HepG2 (cell line): ENCODE results near the gene CENATAC. TPM values are rescaled to one million over a fixed set of nuclear protein-coding genes. Genes with fewer than 3 reads are reported as not detected.

Source experiments
- FOSL2 ChIP-seq: sonication (generic); formaldehyde crosslinking; IDR thresholded peaks from 2 replicates; pipeline ENCODE4 v1.4.0; 2020; ENCODE audit warnings: missing genetic modification reagents
- GATAD2A ChIP-seq: IDR thresholded peaks from 2 replicates; pipeline ENCODE4 v1.6.1; 2016
- KAT7 ChIP-seq: IDR thresholded peaks from 2 replicates; pipeline ENCODE4 v1.6.1; 2018; ENCODE audit warnings: borderline replicate concordance, missing compliant biosample characterization
- MEF2D ChIP-seq: sonication (generic); formaldehyde crosslinking; IDR thresholded peaks from 2 replicates; pipeline ENCODE4 v1.5.1; 2020; ENCODE audit warnings: mild to moderate bottlenecking, missing genetic modification reagents
- NR2F2 ChIP-seq: IDR thresholded peaks from 2 replicates; pipeline ENCODE4 v1.6.1; 2012; ENCODE audit warnings: low read depth, inconsistent platforms, borderline replicate concordance
- SOX5 ChIP-seq: IDR thresholded peaks from 2 replicates; pipeline ENCODE4 v1.6.1; 2016; ENCODE audit warnings: borderline replicate concordance
- SSRP1 ChIP-seq: IDR thresholded peaks from 2 replicates; pipeline ENCODE4 v1.6.1; 2016; ENCODE audit warnings: control low read depth
- TCF12 ChIP-seq, 2 experiments: fragments of 450-650 bp in 1 of 2; sonication (generic) in 1 of 2; formaldehyde crosslinking in 1 of 2; IDR thresholded peaks; 2 replicates each; pipeline versions ENCODE4 v1.6.1 to v1.8.0; 2017 to 2022; ENCODE audit warnings: antibody characterized with exemption in 1 of 2, mild to moderate bottlenecking in 1 of 2, missing genetic modification reagents in 1 of 2, moderate library complexity in 1 of 2
- TRIM24 ChIP-seq: sonication (generic); formaldehyde crosslinking; IDR thresholded peaks from 2 replicates; pipeline ENCODE4 v1.8.0; 2022; ENCODE audit warnings: mild to moderate bottlenecking, missing genetic modification reagents
- ZFAT ChIP-seq: sonication (generic); formaldehyde crosslinking; conservative IDR thresholded peaks from 2 replicates; pipeline ENCODE4 v1.8.1; 2023; ENCODE audit warnings: missing genetic modification reagents, inconsistent platforms
- ZNF274 ChIP-seq: sonication (generic); formaldehyde crosslinking; IDR thresholded peaks from 2 replicates; pipeline ENCODE4 v1.5.1; 2020; ENCODE audit warnings: mild to moderate bottlenecking, missing genetic modification reagents
- ZNF660 ChIP-seq: sonication (generic); formaldehyde crosslinking; IDR thresholded peaks from 2 replicates; pipeline ENCODE4 v1.5.1; 2020; ENCODE audit warnings: mild to moderate bottlenecking, low read depth, missing genetic modification reagents, borderline replicate concordance
- ZNF83 ChIP-seq: sonication (generic); formaldehyde crosslinking; IDR thresholded peaks from 2 replicates; pipeline ENCODE4 v1.4.0; 2020; ENCODE audit warnings: missing genetic modification reagents, mild to moderate bottlenecking, borderline replicate concordance
- polyA plus RNA-seq, 8 experiments: library from polyadenylated mRNA; depleted of rRNA in 3 of 8; stranded (reverse) in 7 of 8; unstranded in 1 of 8; fragments of >200 nt; fragmentation: Illumina TruSeq in 4 of 8; extraction: Trizol in 4 of 8; gene quantifications; 2 replicates each; pipeline versions ENCODE4 v1.2.1 to v1.2.3, GENCODE V29; 2011 to 2016; ENCODE audit warnings: low read depth in 4 of 8, missing spikeins in 1 of 8, mixed read lengths in 1 of 8; ENCODE audit not compliant: insufficient read depth in 1 of 8
- total RNA-seq, 5 experiments: library from RNA; depleted of rRNA; stranded (reverse); fragments of >200 nt; fragmentation: Illumina TruSeq; extraction: Trizol; gene quantifications; 2 replicates each; pipeline ENCODE4 v1.2.3, GENCODE V29; 2016; ENCODE audit warnings: low read depth in 1 of 5
- TF ChIP-seq, protein P1 (sequence below): sonication (generic); formaldehyde crosslinking; IDR thresholded peaks from one replicate; pipeline ENCODE4 v1.5.1; 2020; ENCODE audit warnings: mild to moderate bottlenecking, missing genetic modification reagents; ENCODE audit errors: not compliant biosample characterization
- TF ChIP-seq, protein P2 (sequence below): IDR thresholded peaks from 2 replicates; pipeline ENCODE4 v1.6.1; 2016; ENCODE audit warnings: control low read depth
- TF ChIP-seq, protein P3 (sequence below): sonication (generic); formaldehyde crosslinking; IDR thresholded peaks from 2 replicates; pipeline ENCODE4 v1.4.0; 2020; ENCODE audit warnings: missing genetic modification reagents, low read depth, mild to moderate bottlenecking, borderline replicate concordance
- TF ChIP-seq, protein P4 (sequence below): sonication (generic); formaldehyde crosslinking; IDR thresholded peaks from 2 replicates; pipeline ENCODE4 v1.5.0; 2020; ENCODE audit warnings: mild to moderate bottlenecking, missing genetic modification reagents, moderate library complexity

The CENATAC gene
- total and polyA plus RNA-seq, 2 of the 13 experiments (the other 11 are each of a cell fraction or from before 2014, with no cell fraction given): 21.7 to 25.0 TPM

DNA sequence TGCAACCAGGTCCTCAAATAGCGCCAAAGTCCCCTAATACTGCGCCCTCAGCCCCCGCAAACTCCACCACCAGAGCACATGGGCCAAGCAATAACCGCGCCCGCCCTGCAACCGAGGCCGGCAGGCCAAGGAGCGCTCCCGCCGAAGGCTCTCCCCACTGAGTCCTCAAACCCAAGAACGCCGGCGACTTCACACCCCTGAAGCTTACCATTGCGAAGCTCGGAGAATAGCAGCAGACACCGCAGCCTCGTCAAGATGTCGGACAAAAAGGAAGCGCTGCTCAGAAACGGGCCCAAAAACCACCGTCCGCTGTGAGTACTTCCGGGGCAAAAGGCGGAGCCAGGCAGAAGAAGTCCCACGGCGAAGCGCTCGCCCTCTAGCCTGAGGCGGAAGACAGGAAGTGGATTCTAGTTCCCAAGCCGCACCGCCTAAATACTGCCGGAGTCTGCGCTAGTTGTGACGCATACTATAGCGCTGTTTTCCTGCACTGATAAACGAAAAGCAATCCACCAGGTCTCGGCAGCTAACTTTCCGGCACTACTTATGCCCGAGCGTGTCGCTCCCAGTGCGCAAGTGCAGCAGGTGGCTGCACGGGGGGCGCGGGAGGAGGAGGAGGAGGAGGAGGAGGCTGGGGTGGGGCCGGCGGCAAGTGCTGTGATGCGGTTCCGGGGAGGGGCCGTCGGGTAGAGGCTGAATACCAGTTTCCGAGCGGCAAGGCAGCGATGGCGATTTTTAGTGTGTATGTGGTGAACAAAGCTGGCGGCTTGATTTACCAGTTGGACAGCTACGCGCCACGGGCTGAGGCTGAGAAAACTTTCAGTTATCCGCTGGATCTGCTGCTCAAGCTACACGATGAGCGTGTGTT is 20.4 kb downstream of the CENATAC start, which contains the start of the genes RPS25 and TRAPPC4 (continued):
- TF ChIP-seq, protein P1, sequence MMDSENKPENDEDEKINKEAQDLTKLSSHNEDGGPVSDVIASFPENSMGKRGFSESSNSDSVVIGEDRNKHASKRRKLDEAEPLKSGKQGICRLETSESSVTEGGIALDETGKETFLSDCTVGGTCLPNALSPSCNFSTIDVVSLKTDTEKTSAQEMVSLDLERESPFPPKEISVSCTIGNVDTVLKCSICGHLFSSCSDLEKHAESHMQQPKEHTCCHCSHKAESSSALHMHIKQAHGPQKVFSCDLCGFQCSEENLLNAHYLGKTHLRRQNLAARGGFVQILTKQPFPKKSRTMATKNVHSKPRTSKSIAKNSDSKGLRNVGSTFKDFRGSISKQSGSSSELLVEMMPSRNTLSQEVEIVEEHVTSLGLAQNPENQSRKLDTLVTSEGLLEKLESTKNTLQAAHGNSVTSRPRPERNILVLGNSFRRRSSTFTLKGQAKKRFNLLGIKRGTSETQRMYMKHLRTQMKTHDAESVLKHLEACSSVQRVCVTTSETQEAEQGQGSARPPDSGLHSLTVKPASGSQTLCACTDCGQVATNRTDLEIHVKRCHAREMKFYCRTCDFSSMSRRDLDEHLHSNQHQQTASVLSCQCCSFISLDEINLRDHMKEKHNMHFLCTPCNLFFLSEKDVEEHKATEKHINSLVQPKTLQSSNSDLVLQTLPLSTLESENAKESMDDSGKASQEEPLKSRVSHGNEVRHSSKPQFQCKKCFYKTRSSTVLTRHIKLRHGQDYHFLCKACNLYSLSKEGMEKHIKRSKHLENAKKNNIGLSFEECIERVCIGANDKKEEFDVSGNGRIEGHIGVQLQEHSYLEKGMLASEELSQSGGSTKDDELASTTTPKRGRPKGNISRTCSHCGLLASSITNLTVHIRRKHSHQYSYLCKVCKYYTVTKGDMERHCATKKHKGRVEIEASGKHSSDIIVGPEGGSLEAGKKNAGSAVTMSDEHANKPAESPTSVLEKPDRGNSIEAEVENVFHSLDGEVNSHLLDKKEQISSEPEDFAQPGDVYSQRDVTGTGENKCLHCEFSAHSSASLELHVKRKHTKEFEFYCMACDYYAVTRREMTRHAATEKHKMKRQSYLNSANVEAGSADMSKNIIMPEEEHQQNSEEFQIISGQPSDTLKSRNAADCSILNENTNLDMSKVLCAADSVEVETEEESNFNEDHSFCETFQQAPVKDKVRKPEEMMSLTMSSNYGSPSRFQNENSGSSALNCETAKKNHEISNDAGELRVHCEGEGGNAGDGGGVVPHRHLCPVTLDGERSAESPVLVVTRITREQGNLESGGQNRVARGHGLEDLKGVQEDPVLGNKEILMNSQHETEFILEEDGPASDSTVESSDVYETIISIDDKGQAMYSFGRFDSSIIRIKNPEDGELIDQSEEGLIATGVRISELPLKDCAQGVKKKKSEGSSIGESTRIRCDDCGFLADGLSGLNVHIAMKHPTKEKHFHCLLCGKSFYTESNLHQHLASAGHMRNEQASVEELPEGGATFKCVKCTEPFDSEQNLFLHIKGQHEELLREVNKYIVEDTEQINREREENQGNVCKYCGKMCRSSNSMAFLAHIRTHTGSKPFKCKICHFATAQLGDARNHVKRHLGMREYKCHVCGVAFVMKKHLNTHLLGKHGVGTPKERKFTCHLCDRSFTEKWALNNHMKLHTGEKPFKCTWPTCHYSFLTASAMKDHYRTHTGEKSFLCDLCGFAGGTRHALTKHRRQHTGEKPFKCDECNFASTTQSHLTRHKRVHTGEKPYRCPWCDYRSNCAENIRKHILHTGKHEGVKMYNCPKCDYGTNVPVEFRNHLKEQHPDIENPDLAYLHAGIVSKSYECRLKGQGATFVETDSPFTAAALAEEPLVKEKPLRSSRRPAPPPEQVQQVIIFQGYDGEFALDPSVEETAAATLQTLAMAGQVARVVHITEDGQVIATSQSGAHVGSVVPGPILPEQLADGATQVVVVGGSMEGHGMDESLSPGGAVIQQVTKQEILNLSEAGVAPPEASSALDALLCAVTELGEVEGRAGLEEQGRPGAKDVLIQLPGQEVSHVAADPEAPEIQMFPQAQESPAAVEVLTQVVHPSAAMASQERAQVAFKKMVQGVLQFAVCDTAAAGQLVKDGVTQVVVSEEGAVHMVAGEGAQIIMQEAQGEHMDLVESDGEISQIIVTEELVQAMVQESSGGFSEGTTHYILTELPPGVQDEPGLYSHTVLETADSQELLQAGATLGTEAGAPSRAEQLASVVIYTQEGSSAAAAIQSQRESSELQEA: peak; percentile 28
- TF ChIP-seq, protein P2, sequence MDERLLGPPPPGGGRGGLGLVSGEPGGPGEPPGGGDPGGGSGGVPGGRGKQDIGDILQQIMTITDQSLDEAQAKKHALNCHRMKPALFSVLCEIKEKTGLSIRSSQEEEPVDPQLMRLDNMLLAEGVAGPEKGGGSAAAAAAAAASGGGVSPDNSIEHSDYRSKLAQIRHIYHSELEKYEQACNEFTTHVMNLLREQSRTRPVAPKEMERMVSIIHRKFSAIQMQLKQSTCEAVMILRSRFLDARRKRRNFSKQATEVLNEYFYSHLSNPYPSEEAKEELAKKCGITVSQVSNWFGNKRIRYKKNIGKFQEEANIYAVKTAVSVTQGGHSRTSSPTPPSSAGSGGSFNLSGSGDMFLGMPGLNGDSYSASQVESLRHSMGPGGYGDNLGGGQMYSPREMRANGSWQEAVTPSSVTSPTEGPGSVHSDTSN (CRISPR knock-in tag): no peak
- TF ChIP-seq ZNF83 (CRISPR knock-in tag) (no peak), TRIM24 (CRISPR knock-in tag) (no peak), SOX5 (CRISPR knock-in tag) (peak; percentile 15; the same call in 1 of the 2 replicates), MEF2D (peak; percentile 77), ZNF660 (CRISPR knock-in tag) (no peak), ZFAT (CRISPR knock-in tag) (no peak), ZNF274 (0 out of 2 replicates have a peak, but pooled peaks have one; percentile 13), FOSL2 (peak; percentile 22; the same call in 1 of the 2 replicates), SSRP1 (CRISPR knock-in tag) (no peak), GATAD2A (CRISPR knock-in tag) (no peak), NR2F2 (peak; percentile 48; the same call in 1 of the 2 replicates), TCF12 (IDR thresholded peaks at IDR 0.05) (no peak), TCF12 (CRISPR knock-in tag; IDR thresholded peaks at IDR 0.05) (no peak), KAT7 (no peak; the same call in 1 of the 2 replicates)
- TF ChIP-seq, protein P3, sequence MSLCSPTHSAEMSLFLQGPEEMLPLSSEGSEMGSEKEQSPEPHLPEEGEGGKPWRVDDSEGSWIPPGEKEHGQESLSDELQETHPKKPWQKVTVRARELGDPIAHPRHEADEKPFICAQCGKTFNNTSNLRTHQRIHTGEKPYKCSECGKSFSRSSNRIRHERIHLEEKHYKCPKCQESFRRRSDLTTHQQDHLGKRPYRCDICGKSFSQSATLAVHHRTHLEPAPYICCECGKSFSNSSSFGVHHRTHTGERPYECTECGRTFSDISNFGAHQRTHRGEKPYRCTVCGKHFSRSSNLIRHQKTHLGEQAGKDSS (CRISPR knock-in tag): peak; percentile 43; the same call in 1 of the 2 replicates
- TF ChIP-seq, protein P4, sequence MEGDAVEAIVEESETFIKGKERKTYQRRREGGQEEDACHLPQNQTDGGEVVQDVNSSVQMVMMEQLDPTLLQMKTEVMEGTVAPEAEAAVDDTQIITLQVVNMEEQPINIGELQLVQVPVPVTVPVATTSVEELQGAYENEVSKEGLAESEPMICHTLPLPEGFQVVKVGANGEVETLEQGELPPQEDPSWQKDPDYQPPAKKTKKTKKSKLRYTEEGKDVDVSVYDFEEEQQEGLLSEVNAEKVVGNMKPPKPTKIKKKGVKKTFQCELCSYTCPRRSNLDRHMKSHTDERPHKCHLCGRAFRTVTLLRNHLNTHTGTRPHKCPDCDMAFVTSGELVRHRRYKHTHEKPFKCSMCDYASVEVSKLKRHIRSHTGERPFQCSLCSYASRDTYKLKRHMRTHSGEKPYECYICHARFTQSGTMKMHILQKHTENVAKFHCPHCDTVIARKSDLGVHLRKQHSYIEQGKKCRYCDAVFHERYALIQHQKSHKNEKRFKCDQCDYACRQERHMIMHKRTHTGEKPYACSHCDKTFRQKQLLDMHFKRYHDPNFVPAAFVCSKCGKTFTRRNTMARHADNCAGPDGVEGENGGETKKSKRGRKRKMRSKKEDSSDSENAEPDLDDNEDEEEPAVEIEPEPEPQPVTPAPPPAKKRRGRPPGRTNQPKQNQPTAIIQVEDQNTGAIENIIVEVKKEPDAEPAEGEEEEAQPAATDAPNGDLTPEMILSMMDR (CRISPR knock-in tag): peak; percentile 53
